Peyer's patch (tissue), 4 donors: ENCODE results near the gene MRNIP.

Source experiments
- CTCF ChIP-seq, 6 experiments: fragments of 450-650 bp in 4 of 6; fragments of 200-600 bp in 2 of 6; sonication (generic) in 1 of 6; IDR thresholded peaks; one replicate each; pipeline ENCODE4 v1.5.1; 2017 to 2019; ENCODE audit warnings: antibody characterized with exemption in 6 of 6, mild to moderate bottlenecking in 3 of 6, moderate library complexity in 1 of 6
- POLR2A ChIP-seq, 2 donors: fragments of 450-650 bp; IDR thresholded peaks; one replicate each; pipeline ENCODE4 v1.5.1; 2017; ENCODE audit warnings: antibody characterized with exemption in 2 of 2, mild to moderate bottlenecking in 2 of 2, moderate library complexity in 2 of 2

GRCh38 chr5:179872828-179873575 lies 14.4 kb upstream of the MRNIP start:
- TF ChIP-seq CTCF (IDR thresholded peaks at IDR 0.05) (no peak), POLR2A (IDR thresholded peaks at IDR 0.05) (no peak)
